Neural cell (in vitro differentiated cells): ENCODE measurements around the gene NRBF2.

Source experiments
- POLR2AphosphoS5 ChIP-seq: IDR thresholded peaks from 2 replicates; pipeline ENCODE4 v1.6.1; 2012
- TAF1 ChIP-seq: IDR thresholded peaks from 2 replicates; pipeline ENCODE4 v1.6.1; 2012; ENCODE audit warnings: low read depth
- TF ChIP-seq, protein P1 (sequence below): fragments of 450-650 bp; IDR thresholded peaks from 2 replicates; pipeline ENCODE4 v1.5.1; 2014; ENCODE audit warnings: antibody characterized with exemption, mild to moderate bottlenecking, moderate library complexity; ENCODE audit not compliant: poor library complexity, severe bottlenecking

DNA sequence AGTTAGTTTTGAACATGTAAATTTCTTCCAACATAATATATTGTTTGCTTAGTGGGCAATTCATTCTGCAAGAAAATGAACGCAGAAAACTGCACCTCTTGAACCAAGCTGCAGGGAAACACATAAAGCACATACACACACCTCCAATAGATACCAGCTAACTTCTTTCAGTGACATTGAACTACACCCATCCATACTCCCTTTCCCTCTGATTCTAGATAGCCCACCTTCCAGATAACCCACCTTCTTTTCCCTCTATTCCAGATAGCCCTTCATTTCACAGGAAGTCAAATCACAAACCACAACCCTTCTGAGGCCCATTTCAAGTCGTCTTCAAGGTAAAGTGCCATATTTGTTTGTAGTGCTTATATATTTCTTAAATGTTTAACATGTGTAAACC is 28.5 kb downstream of the NRBF2 start:
- TF ChIP-seq TAF1 (no peak), POLR2AphosphoS5 (no peak)
- TF ChIP-seq, protein P1, sequence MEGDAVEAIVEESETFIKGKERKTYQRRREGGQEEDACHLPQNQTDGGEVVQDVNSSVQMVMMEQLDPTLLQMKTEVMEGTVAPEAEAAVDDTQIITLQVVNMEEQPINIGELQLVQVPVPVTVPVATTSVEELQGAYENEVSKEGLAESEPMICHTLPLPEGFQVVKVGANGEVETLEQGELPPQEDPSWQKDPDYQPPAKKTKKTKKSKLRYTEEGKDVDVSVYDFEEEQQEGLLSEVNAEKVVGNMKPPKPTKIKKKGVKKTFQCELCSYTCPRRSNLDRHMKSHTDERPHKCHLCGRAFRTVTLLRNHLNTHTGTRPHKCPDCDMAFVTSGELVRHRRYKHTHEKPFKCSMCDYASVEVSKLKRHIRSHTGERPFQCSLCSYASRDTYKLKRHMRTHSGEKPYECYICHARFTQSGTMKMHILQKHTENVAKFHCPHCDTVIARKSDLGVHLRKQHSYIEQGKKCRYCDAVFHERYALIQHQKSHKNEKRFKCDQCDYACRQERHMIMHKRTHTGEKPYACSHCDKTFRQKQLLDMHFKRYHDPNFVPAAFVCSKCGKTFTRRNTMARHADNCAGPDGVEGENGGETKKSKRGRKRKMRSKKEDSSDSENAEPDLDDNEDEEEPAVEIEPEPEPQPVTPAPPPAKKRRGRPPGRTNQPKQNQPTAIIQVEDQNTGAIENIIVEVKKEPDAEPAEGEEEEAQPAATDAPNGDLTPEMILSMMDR = no peak
